ENCODE results near the gene ST6GALNAC5. TPM values are rescaled to one million over a fixed set of nuclear protein-coding genes. Genes with fewer than 3 reads are reported as not detected.

Gene ST6GALNAC5
- total RNA-seq, 2 experiments from 2014 or later = not detected

GRCh38 chr1:77014073-77014788 lies 147.0 kb downstream of the ST6GALNAC5 start:
- no peak for DNase-seq
- TF ChIP-seq, protein P1, sequence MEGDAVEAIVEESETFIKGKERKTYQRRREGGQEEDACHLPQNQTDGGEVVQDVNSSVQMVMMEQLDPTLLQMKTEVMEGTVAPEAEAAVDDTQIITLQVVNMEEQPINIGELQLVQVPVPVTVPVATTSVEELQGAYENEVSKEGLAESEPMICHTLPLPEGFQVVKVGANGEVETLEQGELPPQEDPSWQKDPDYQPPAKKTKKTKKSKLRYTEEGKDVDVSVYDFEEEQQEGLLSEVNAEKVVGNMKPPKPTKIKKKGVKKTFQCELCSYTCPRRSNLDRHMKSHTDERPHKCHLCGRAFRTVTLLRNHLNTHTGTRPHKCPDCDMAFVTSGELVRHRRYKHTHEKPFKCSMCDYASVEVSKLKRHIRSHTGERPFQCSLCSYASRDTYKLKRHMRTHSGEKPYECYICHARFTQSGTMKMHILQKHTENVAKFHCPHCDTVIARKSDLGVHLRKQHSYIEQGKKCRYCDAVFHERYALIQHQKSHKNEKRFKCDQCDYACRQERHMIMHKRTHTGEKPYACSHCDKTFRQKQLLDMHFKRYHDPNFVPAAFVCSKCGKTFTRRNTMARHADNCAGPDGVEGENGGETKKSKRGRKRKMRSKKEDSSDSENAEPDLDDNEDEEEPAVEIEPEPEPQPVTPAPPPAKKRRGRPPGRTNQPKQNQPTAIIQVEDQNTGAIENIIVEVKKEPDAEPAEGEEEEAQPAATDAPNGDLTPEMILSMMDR (IDR thresholded peaks at IDR 0.05) = no peak
- H3K9me3 Mint-ChIP-seq = no peaks in the 10 kb centered on the region
- Histone ChIP-seq H3K4me3 (ENCODE audit: low read length) (no peak overlapping the region), H3K4me1 (ENCODE audit: insufficient read depth, low read length) (no peaks in the 10 kb centered on the region), H3K9me3 (ENCODE audit: control insufficient read depth in 1 of 2, insufficient read depth in 1 of 2, low read length in 2 of 2) (no peaks in the 10 kb centered on the region), H3K27ac (ENCODE audit: low read depth in 1 of 2, low read length in 2 of 2) (no peak overlapping the region), H3K36me3 (ENCODE audit: insufficient read depth, low read length) (no peaks in the 10 kb centered on the region), H3K27me3 (ENCODE audit: control insufficient read depth in 1 of 2, insufficient read depth in 2 of 2, low read length in 2 of 2) (no peaks in the 10 kb centered on the region)
- POLR2A ChIA-PET = no interaction called here
- H3K27me3 Mint-ChIP-seq = peaks cover 19% of the 10 kb centered on the region
- intact Hi-C loops (cut with DNase I, micrococcal nuclease) = no loop called here
- CTCF ChIA-PET = no interaction called here
- no peak overlapping the region for H3K27ac Mint-ChIP-seq
- no peak overlapping the region for H3K4me3 Mint-ChIP-seq
- H3K36me3 Mint-ChIP-seq (ENCODE audit: low read depth) = no peaks in the 10 kb centered on the region
- no peak for ATAC-seq (ENCODE audit: poor library complexity)
- no peaks in the 10 kb centered on the region for H3K4me1 Mint-ChIP-seq (ENCODE audit: low read depth)

GRCh38 chr1:77015748-77016341 lies 148.6 kb downstream of the ST6GALNAC5 start:
- POLR2A ChIA-PET = no interaction called here
- Mint-ChIP-seq H3K27ac (no peak overlapping the region), H3K27me3 (peaks cover 22% of the 10 kb centered on the region), H3K36me3 (ENCODE audit: low read depth) (no peaks in the 10 kb centered on the region), H3K9me3 (no peaks in the 10 kb centered on the region), H3K4me3 (no peak overlapping the region), H3K4me1 (ENCODE audit: low read depth) (no peaks in the 10 kb centered on the region)
- intact Hi-C loops (cut with DNase I, micrococcal nuclease) = no loop called here
- no peak for ATAC-seq (ENCODE audit: poor library complexity)
- no peaks in the 10 kb centered on the region for H3K4me1 ChIP-seq (ENCODE audit: insufficient read depth, low read length)
- TF ChIP-seq, protein P1 (IDR thresholded peaks at IDR 0.05) = no peak
- no peaks in the 10 kb centered on the region for H3K9me3 ChIP-seq (ENCODE audit: control insufficient read depth in 1 of 2, insufficient read depth in 1 of 2, low read length in 2 of 2)
- DNase-seq = no peak
- H3K27me3 ChIP-seq (ENCODE audit: control insufficient read depth in 1 of 2, insufficient read depth in 2 of 2, low read length in 2 of 2) = no peaks in the 10 kb centered on the region
- H3K27ac ChIP-seq (ENCODE audit: low read depth in 1 of 2, low read length in 2 of 2) = no peak overlapping the region
- no peak overlapping the region for H3K4me3 ChIP-seq (ENCODE audit: low read length)
- CTCF ChIA-PET = no interaction called here
- H3K36me3 ChIP-seq (ENCODE audit: insufficient read depth, low read length) = no peaks in the 10 kb centered on the region

DNA sequence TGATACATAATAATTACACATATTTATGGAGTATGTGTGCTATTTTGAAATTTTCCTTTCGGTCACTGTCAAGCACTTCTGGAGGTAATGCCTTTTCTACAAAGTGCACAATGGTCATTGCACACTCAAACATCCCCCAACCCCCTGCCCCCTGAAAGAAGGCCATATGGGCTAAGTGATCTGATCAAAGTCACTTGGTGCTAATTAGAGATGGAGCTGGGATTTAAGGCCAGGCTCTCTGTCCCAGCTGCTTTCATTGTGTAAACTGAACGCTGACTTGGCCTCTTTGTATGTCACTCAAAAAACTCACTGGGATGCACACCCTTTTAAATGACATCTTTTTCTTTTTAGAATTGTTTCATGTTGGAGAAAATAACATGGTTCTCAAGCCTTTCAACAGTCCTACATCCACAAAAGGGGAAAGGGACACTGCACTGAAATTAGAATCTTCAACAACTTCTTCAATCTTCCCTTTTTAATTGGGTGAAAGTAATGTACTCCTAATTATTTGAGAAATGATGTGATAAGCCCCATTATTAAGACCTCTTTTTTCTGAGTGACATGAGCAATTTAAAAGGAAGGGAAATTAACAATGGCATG lies 149.2 kb downstream of the ST6GALNAC5 start:
- no peaks in the 10 kb centered on the region for H3K36me3 ChIP-seq (ENCODE audit: insufficient read depth, low read length)
- H3K4me3 Mint-ChIP-seq = no peak overlapping the region
- H3K9me3 Mint-ChIP-seq = no peaks in the 10 kb centered on the region
- ChIA-PET CTCF (no interaction called here), POLR2A (no interaction called here)
- H3K4me1 ChIP-seq (ENCODE audit: insufficient read depth, low read length) = no peaks in the 10 kb centered on the region
- H3K4me3 ChIP-seq (ENCODE audit: low read length) = no peak overlapping the region
- TF ChIP-seq, protein P1 (IDR thresholded peaks at IDR 0.05) = no peak
- no peak overlapping the region for H3K27ac Mint-ChIP-seq
- no peaks in the 10 kb centered on the region for H3K36me3 Mint-ChIP-seq (ENCODE audit: low read depth)
- no peak for ATAC-seq (ENCODE audit: poor library complexity)
- intact Hi-C loops (cut with DNase I, micrococcal nuclease) = no loop called here
- no peak for DNase-seq
- H3K27me3 ChIP-seq (ENCODE audit: control insufficient read depth in 1 of 2, insufficient read depth in 2 of 2, low read length in 2 of 2) = no peaks in the 10 kb centered on the region
- no peaks in the 10 kb centered on the region for H3K9me3 ChIP-seq (ENCODE audit: control insufficient read depth in 1 of 2, insufficient read depth in 1 of 2, low read length in 2 of 2)
- H3K27me3 Mint-ChIP-seq = peaks cover 22% of the 10 kb centered on the region
- H3K4me1 Mint-ChIP-seq (ENCODE audit: low read depth) = no peaks in the 10 kb centered on the region
- no peak overlapping the region for H3K27ac ChIP-seq (ENCODE audit: low read depth in 1 of 2, low read length in 2 of 2)
